Large intestine (tissue), 3 donors: ENCODE results near the gene ATRN. TPM values are rescaled to one million over a fixed set of nuclear protein-coding genes. Genes with fewer than 3 reads are reported as not detected.
"Not testable (repeated sequence)": the region's sequence is repeated elsewhere in the genome, so short reads cannot be mapped to it uniquely, and the experiment has no call there.

Experiments
- DNase-seq, 2 donors: peaks; one replicate each; pipeline versions ENCODE4 v3.0.0 to v3.0.0-alpha.2; 2013
- H3K27ac ChIP-seq: one replicate; pipeline ENCODE4 v1.5.1; 2013; ENCODE audit warnings: low read length
- H3K27me3 ChIP-seq: 2 replicates; pipeline ENCODE4 v1.6.1; 2013; ENCODE audit warnings: low read length; ENCODE audit not compliant: control insufficient read depth, insufficient read depth
- H3K36me3 ChIP-seq: 2 replicates; pipeline ENCODE4 v1.6.1; 2013; ENCODE audit warnings: low read length; ENCODE audit not compliant: control insufficient read depth, insufficient read depth
- H3K4me1 ChIP-seq: one replicate; pipeline ENCODE4 v1.6.1; 2013; ENCODE audit warnings: low read length; ENCODE audit not compliant: control insufficient read depth, insufficient read depth
- H3K4me3 ChIP-seq: one replicate; pipeline ENCODE4 v1.5.1; 2013; ENCODE audit warnings: low read length
- H3K9me3 ChIP-seq: one replicate; pipeline ENCODE4 v1.6.1; 2013; ENCODE audit warnings: mild to moderate bottlenecking, low read depth, low read length, moderate library complexity; ENCODE audit not compliant: control insufficient read depth
- WGBS: methylation state at CpG from one replicate; pipeline ENCODE4 v1.1.5; 2013; ENCODE audit warnings: low lambda C conversion rate; ENCODE audit not compliant: insufficient coverage; 5-methylcytosine and 5-hydroxymethylcytosine counted together
- polyA plus RNA-seq: library from polyadenylated mRNA; unstranded; fragments of 120-200 nt; gene quantifications from one replicate; pipeline ENCODE4 v1.2.1, GENCODE V29; 2013

ATRN gene
- polyA plus RNA-seq, 1 donor = 89.2 TPM

DNA sequence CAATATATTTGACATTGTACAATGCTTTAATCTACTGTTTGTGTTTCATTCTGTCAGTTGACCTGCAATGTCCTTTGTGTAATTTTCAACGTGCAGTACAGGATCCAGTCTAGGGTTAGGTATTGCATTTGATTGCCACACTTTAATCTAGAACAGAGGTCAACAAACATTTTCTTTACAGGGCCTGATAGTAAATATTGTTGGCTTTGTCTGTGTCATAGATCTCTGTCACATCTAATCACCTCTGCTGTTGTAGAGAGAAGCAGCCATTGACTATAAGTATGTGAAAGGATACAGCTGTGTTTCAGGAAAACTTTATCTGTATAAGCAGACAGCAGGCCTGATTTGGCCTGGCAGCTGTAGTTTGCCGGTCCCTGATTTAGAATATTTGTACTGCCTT, 39.3 kb downstream of the ATRN start:
- DNase-seq = no peak
- 40% methylated on average over 2 of the region's 2 CpGs for WGBS
- H3K4me3 ChIP-seq = no peak overlapping the region
- H3K36me3 ChIP-seq = no peaks in the 10 kb centered on the region
- H3K27ac ChIP-seq = no peak overlapping the region
- peaks cover 2% of the 10 kb centered on the region for H3K9me3 ChIP-seq
- H3K27me3 ChIP-seq = no peaks in the 10 kb centered on the region
- no peaks in the 10 kb centered on the region for H3K4me1 ChIP-seq

DNA sequence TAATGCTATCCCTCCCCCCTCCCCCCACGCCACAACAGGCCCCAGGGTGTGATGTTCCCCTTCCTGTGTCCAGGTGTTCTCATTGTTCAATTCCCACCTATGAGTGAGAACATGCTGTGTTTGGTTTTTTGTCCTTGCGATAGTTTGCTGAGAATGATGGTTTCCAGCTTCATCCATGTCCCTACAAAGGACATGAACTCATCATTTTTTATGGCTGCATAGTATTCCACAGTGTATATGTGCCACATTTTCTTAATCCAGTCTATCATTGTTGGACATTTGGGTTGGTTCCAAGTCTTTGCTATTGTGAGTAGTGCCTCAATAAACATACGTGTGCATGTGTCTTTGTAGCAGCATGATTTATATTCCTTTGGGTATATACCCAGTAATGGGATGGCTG, 41.4 kb downstream of the ATRN start:
- not testable (repeated sequence) for H3K36me3 ChIP-seq, DNase-seq, H3K4me3 ChIP-seq, H3K9me3 ChIP-seq, H3K27me3 ChIP-seq, H3K4me1 ChIP-seq, H3K27ac ChIP-seq
- WGBS = no CpG with 5 or more reads among the region's 3 CpGs

DNA sequence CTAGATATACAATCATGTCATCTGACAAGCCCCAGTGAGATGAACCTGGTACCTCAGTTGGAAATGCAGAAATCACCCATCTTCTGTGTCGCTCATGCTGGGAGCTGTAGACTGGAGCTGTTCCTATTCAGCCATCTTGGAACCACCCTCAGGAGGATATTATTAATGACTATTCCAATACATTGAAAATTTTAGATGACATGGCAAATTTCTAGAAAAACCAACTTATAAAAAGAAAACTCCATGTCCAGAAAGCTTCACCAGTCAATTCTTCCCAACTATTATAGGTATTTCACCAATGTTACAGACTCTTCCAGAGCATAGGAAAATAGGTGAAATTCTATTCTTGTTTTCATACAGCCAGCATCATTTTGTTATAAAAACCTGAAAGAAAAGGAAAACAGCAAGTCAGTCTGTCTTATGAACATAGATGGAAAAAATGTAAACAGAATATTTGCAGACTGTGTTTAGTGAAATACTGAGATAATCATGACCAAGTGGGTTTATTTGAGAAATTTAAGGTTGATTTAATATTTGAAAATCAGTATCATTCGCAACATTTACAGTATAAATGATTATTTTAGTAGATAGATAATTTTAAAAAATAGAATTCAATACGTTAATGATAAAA, 43.3 kb downstream of the ATRN start:
- DNase-seq = no peak
- 100% methylated on average over 2 of the region's 3 CpGs for WGBS
- H3K27ac ChIP-seq = no peak overlapping the region
- H3K9me3 ChIP-seq = no peaks in the 10 kb centered on the region
- no peak overlapping the region for H3K4me3 ChIP-seq
- H3K36me3 ChIP-seq = no peaks in the 10 kb centered on the region
- no peaks in the 10 kb centered on the region for H3K4me1 ChIP-seq
- H3K27me3 ChIP-seq = no peaks in the 10 kb centered on the region

DNA sequence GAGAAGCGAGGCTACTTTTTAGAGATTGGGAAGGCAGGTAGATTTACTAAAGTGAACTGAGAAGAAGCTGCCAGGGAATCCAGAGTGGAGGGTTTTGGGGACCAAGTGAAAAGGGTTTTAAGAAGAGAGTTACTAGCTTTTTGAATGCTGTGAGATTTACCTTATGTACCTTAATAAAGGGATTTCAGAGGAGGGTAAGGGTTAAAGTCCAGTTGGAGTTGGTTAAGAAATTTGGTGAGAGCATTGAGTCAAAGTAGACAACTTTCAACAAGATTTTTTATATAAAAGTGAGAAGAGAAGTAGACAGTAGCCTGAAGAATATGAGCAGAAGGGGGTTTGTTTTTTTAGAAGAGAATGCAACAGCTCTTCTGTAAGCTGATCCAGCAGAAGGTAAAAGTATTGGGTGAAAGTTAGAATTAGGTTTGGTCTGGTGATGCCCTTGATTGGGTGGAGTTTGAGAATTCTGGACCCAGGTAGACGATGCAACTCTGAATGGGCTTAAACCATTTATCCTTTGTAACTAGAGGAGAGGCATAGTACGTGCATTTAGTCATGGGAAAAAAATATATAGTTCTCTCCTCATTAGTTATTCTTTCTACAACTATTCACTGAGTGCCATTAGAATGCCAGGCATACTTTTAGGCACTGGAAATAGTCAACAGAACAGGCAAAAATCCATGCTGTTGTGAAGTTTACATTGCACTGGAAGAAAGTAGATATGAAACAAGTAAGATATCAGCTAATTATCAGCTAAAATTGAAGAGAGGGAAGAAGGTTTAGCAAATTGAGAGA, 44.8 kb downstream of the ATRN start:
- Histone ChIP-seq H3K27me3 (no peaks in the 10 kb centered on the region), H3K27ac (no peak overlapping the region), H3K4me3 (no peak overlapping the region), H3K4me1 (no peaks in the 10 kb centered on the region), H3K36me3 (peaks cover 2% of the 10 kb centered on the region), H3K9me3 (peaks cover 2% of the 10 kb centered on the region)
- no peak for DNase-seq
- 100% methylated on average over 1 of the region's 3 CpGs for WGBS

DNA sequence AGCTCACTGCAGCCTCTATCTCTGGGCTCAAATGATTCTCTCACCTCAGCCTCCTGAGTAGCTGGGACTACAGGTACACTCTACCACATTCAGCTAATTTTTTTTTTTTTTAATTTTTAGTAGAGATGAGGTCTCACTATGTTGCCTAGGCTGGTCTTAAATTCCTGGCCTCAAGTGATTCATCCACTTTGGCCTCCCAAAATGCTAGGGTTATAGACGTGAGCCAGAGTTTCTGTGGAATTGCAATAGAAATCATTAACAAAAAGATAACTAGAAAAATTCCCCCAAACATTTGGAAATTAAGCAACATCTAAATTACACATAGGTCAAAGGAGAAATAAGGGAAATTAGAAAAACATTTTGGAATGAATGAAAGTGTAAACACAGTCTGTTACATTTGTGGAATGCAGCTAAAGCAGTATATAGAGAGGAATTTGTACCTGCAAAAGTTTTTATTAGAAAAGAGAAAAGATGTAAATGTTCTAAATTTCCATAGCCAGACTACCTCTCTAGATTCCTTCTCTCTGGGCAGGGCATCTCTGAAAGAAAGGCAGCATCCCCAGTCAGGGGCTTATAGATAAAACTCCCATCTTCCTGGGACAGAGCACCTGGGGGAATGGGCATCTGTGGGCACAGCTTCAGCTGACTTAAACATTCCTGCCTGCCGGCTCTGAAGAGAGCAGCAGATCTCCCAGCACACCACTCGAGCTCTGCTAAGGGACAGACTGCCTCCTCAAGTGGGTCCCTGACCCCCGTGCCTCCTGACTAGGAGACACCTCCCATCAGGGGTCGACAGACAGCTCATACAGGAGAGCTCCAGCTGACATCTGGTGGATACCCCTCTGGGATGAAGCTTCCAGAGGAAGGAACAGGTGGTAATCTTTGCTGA, 51.3 kb downstream of the ATRN start:
- Histone ChIP-seq H3K9me3 (peaks cover 8% of the 10 kb centered on the region), H3K27ac (no peak overlapping the region), H3K4me1 (no peaks in the 10 kb centered on the region), H3K36me3 (peaks cover 7% of the 10 kb centered on the region), H3K27me3 (no peaks in the 10 kb centered on the region), H3K4me3 (no peak overlapping the region)
- no peak for DNase-seq
- WGBS = no CpG with 5 or more reads among the region's 5 CpGs

DNA sequence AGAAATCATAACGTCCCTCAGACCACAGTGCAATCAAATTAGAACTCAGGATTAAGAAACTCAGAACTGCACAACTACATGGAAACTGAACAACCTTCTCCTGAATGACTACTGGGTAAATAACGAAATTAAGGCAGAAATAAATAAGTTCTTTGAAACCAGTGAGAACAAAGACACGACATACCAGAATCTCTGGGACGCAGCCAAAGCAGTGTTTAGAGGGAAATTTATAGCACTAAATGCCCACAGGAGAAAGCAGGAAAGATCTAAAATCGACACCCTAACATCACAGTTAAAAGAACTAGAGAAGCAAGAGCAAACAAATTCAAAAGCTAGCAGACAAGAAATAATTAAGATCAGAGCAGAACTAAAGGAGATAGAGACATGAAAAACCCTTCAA, 53.9 kb downstream of the ATRN start:
- not testable (repeated sequence) for H3K4me3 ChIP-seq, H3K9me3 ChIP-seq, H3K4me1 ChIP-seq, H3K27ac ChIP-seq, H3K36me3 ChIP-seq, DNase-seq, H3K27me3 ChIP-seq
- WGBS = 100% methylated on average over 1 of the region's 5 CpGs

DNA sequence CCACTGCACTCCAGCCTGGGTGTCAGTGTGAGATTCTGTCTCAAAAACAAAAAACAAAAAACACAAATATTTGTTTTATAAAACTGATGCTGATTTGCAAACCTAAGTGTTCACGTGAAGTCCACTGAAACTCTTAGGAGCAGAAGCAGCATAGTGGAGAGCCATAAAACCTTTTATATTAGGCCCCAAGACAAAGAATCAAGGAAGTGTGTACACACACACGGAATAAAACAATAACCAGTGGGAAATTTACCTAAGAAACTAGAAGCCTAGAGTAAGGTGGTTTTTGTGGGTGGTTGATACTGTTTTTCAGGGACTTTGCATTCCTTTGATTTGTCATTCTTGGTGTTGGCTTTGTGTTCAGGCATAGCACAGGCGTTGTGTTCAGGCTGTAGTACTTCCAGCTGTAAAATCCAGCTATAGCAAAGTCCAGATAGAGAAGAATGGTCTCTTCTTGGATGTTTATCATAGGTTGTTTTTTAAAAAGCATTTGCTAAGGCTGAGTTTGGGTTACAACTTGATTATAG, 61.3 kb downstream of the ATRN start:
- WGBS = no CpG with 5 or more reads among the region's 3 CpGs
- no peaks in the 10 kb centered on the region for H3K9me3 ChIP-seq
- peak overlapping the region; percentile 20 for H3K27ac ChIP-seq
- no peaks in the 10 kb centered on the region for H3K27me3 ChIP-seq
- no peaks in the 10 kb centered on the region for H3K4me1 ChIP-seq
- H3K4me3 ChIP-seq = no peak overlapping the region
- peak; percentile 14 to 47 for DNase-seq
- H3K36me3 ChIP-seq = peaks cover 6% of the 10 kb centered on the region

DNA sequence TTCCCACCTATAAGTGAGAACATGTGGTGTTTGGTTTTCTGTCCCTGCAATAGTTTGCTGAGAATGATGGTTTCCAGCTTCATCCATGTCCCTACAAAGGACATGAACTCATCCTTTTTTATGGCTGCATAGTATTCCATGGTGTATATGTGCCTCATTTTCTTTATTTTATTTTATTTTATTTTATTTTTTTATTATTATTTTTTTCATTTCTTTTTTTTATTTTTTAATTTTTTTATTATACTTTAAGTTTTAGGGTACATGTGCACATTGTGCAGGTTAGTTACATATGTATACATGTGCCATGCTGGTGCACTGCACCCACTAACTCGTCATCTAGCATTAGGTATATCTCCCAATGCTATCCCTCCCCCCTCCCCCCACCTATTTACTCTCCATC, 66.9 kb downstream of the ATRN start:
- no CpG with 5 or more reads among the region's 1 CpG for WGBS
- not testable (repeated sequence) for H3K4me3 ChIP-seq, DNase-seq, H3K27ac ChIP-seq, H3K27me3 ChIP-seq, H3K9me3 ChIP-seq, H3K4me1 ChIP-seq
- peaks cover 20% of the 10 kb centered on the region for H3K36me3 ChIP-seq

DNA sequence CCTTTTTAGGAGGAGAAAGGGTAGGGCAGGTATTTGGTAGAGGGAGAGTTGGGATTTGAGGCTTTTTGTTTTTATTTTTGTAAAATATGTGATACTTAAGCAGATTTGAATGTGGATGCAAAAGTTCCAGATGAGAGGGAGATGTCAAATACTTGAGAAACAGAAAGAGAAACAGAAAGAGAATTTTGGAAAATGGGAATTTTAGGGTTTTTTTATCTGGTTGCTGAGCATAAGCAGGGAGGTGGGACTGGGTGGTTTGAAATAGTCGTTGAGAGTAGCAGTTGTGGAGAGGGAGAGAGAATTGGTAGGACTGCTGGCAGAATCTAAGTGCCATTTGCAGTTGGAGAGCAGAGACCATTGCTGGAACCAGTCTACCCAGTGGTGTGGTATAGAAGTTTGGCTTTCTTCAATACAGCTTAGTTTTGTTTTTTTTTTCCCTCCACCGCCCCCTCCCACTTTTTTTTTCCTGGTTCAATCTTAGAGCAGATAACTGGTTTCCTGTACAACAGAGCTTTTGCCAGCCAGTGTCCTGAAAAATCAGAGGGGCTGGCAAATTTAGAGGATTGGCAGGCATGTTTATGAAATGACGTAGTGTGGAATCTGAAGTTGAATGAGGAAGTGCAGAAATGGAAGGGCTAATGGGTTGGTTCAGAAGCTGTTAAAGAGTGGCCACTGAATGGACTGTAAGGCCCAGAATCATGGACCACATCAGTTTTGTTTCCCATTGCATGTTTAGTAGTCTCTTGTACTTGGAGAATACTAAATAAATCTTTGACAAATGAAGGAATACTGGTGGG, 68.7 kb downstream of the ATRN start:
- Histone ChIP-seq H3K27me3 (no peaks in the 10 kb centered on the region), H3K4me1 (no peaks in the 10 kb centered on the region), H3K27ac (no peak overlapping the region), H3K9me3 (no peaks in the 10 kb centered on the region), H3K36me3 (peaks cover 30% of the 10 kb centered on the region), H3K4me3 (no peak overlapping the region)
- WGBS = 100% methylated on average over 2 of the region's 3 CpGs
- no peak for DNase-seq
